ENCODE data around the gene HOXD13.

DNA sequence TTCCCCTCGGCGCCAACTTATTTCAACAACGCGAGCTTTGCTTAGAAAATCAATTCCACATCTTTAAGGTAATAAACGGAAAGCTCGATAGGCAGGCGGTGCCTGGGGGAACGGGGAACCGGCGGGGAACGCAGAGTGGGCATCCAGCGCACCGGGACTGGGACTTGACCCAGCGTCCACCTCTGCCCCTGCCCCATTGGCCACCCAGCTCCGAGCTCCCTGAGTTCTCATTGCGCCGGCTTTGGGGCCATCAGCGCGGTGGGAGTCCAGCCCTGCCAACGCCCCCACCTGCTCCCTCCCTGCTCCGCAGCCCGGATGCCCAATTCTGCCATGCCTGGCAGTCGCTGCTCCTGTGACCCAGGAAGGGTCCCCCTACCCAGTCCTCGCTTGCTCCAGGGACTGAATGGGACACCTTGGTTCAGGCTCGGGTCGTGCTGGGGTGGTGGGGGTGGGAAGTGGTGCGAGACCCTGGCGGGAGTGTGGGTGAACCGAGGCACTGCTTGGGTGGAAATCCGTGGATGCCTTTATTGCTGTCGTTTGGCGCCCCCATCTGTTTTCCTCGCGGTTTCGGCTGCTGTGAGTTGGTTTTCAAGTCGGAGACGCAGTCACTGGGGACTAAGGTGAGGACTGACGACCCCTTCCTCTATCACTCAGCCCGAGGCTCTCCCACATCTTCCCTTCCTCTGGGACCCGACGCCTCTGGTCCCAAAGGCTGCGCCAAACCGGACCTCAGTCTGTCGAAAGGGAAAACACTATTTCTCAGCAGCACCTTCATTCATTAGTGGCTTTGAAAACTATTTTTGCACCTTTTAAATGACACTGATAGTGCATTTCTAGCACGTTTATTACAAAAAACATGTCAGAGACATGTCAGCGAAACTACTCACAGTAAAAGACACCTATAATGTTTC lies 6.4 kb upstream of the HOXD13 start:
- TF ChIP-seq, protein P1, sequence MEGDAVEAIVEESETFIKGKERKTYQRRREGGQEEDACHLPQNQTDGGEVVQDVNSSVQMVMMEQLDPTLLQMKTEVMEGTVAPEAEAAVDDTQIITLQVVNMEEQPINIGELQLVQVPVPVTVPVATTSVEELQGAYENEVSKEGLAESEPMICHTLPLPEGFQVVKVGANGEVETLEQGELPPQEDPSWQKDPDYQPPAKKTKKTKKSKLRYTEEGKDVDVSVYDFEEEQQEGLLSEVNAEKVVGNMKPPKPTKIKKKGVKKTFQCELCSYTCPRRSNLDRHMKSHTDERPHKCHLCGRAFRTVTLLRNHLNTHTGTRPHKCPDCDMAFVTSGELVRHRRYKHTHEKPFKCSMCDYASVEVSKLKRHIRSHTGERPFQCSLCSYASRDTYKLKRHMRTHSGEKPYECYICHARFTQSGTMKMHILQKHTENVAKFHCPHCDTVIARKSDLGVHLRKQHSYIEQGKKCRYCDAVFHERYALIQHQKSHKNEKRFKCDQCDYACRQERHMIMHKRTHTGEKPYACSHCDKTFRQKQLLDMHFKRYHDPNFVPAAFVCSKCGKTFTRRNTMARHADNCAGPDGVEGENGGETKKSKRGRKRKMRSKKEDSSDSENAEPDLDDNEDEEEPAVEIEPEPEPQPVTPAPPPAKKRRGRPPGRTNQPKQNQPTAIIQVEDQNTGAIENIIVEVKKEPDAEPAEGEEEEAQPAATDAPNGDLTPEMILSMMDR (IDR thresholded peaks at IDR 0.05; ENCODE audit: borderline replicate concordance, extremely low read depth, low read length, poor library complexity, severe bottlenecking): peak; percentile 79
- TF ChIP-seq EZH2 (IDR thresholded peaks at IDR 0.05; ENCODE audit: borderline replicate concordance, low read depth, low read length, severe bottlenecking): no peak

Data from DND-41 (cell line).